Activated naive CD4-positive, alpha-beta T cell treated with anti-CD3 and anti-CD28 coated beads, Interleukin-2, amount 10 ng/mL, durations not matched to agents 7 days and 5 days (primary cell): ENCODE measurements around the gene TSHB.
"Not testable (repeated sequence)": the region's sequence is repeated elsewhere in the genome, so short reads cannot be mapped to it uniquely, and the experiment has no call there.

Source experiments
- CTCF ChIA-PET: fragments of 350-600 bp; sonication (Branson Sonifier 250); formaldehyde crosslinking; loops from one replicate; lab custom pipeline; 2021; ENCODE audit warnings: antibody characterized with exemption; lab: Charles Lee
- DNase-seq: peaks from one replicate; pipeline ENCODE4 v3.0.0-alpha.2; 2020
- H3K27ac Mint-ChIP-seq: one replicate; pipeline ENCODE4 v1.8.0; 2021; ENCODE audit warnings: mild to moderate bottlenecking, moderate library complexity, mixed read lengths
- H3K27me3 Mint-ChIP-seq: one replicate; pipeline ENCODE4 v1.8.0; 2021; ENCODE audit warnings: mild to moderate bottlenecking, mixed read lengths
- H3K36me3 Mint-ChIP-seq: one replicate; pipeline ENCODE4 v1.8.0; 2021; ENCODE audit warnings: mixed read lengths
- H3K4me1 Mint-ChIP-seq: one replicate; pipeline ENCODE4 v1.8.0; 2021; ENCODE audit warnings: mixed read lengths
- H3K4me3 Mint-ChIP-seq: one replicate; pipeline ENCODE4 v1.8.0; 2021; ENCODE audit warnings: mild to moderate bottlenecking, moderate library complexity, mixed read lengths
- H3K9me3 Mint-ChIP-seq: one replicate; pipeline ENCODE4 v1.8.0; 2021; ENCODE audit warnings: mixed read lengths

TSHB gene

GRCh38 chr1:115029526-115029925 lies at the start of gene TSHB:
Gene TSHB, plus strand, starts transcription at chr1:115029826. Its CDS starts 3,537 bp downstream, at chr1:115033363.
- CTCF ChIA-PET = interaction anchor here (0.9 kb wide), 1 partner anchor 42 kb away, joined by 3 read pairs; no protein-coding TSS in a partner anchor
- no peaks in the 10 kb centered on the region for H3K4me1 Mint-ChIP-seq
- no peaks in the 10 kb centered on the region for H3K36me3 Mint-ChIP-seq
- no peaks in the 10 kb centered on the region for H3K9me3 Mint-ChIP-seq
- H3K27ac Mint-ChIP-seq = no peak within 1 kb of the TSS
- no peaks in the 10 kb centered on the region for H3K27me3 Mint-ChIP-seq
- H3K4me3 Mint-ChIP-seq = no peak within 1 kb of the TSS
- DNase-seq = no peak

GRCh38 chr1:114982251-114982650 lies 47.4 kb upstream of the TSHB start:
- CTCF ChIA-PET = interaction anchor here (1.1 to 1.5 kb wide), 3 partner anchors 60 to 131 kb away, joined by 3 to 5 read pairs (median 5); no protein-coding TSS in a partner anchor
- no peak for DNase-seq

DNA sequence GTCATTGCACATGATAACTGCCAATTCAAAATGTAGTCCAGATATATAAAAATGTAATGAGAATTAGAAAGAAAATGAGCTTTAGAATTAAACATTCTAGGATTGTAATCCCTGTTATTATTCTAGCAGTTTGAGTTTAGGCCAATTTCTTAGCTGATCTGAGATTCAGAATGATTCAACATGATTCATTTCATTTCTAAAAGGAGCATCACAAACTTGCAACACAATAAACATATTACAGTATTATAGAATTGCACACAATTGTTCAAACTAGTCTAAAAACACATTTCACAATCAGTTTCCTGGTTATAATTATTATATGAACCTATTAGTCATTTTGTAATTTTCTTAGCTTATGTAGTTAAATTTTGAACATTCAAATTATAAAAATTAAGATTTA lies 43.3 kb upstream of the TSHB start:
- H3K27ac Mint-ChIP-seq = no peak overlapping the region

More at GRCh38 chr1:114982251-114982650, 47.4 kb upstream of the TSHB start:
- no peak overlapping the region for H3K27ac Mint-ChIP-seq
- no peak overlapping the region for H3K4me3 Mint-ChIP-seq
- no peaks in the 10 kb centered on the region for H3K4me1 Mint-ChIP-seq
- H3K9me3 Mint-ChIP-seq = peaks cover 13% of the 10 kb centered on the region
- peaks cover 8% of the 10 kb centered on the region for H3K27me3 Mint-ChIP-seq
- H3K36me3 Mint-ChIP-seq = no peaks in the 10 kb centered on the region

DNA sequence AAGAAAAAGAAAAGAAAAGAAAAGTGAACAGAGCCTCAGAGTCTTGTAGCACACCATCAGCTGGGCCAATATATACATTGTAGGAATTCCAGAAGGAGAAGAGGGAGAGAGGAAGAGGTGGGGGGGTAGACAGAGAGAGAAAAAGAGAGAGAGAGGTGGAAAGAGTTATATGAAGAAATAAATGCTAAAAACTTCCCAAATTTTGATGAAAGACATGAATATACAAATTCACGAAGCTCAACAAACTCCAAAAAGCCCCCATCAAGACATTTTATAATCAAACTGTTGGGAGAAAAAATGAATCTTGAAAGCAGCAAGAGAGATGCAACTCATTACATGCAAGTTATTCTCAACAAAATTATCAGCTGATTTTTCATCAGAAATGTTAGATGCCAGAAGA lies 41.5 kb upstream of the TSHB start:
- Mint-ChIP-seq H3K9me3 (peaks cover 7% of the 10 kb centered on the region), H3K27ac (no peak overlapping the region), H3K4me3 (no peak overlapping the region), H3K27me3 (peaks cover 8% of the 10 kb centered on the region), H3K4me1 (no peaks in the 10 kb centered on the region), H3K36me3 (no peaks in the 10 kb centered on the region)
- DNase-seq = no peak
- CTCF ChIA-PET = no interaction called here

More for the DNA sequence above, 43.3 kb upstream of the TSHB start:
- DNase-seq = no peak
- CTCF ChIA-PET = interaction anchor here (1.6 kb wide), 2 partner anchors 9 to 65 kb away, joined by 4 to 6 read pairs; no protein-coding TSS in a partner anchor
- H3K36me3 Mint-ChIP-seq = no peaks in the 10 kb centered on the region
- peaks cover 8% of the 10 kb centered on the region for H3K27me3 Mint-ChIP-seq
- H3K4me3 Mint-ChIP-seq = no peak overlapping the region
- peaks cover 18% of the 10 kb centered on the region for H3K9me3 Mint-ChIP-seq
- H3K4me1 Mint-ChIP-seq = no peaks in the 10 kb centered on the region

GRCh38 chr1:114997510-114998289 lies 31.9 kb upstream of the TSHB start:
- no peaks in the 10 kb centered on the region for H3K36me3 Mint-ChIP-seq
- no peaks in the 10 kb centered on the region for H3K9me3 Mint-ChIP-seq
- H3K27ac Mint-ChIP-seq = no peak overlapping the region
- H3K4me3 Mint-ChIP-seq = no peak overlapping the region
- no peaks in the 10 kb centered on the region for H3K4me1 Mint-ChIP-seq
- peaks cover 8% of the 10 kb centered on the region for H3K27me3 Mint-ChIP-seq
- CTCF ChIA-PET = no interaction called here
- no peak for DNase-seq

GRCh38 chr1:115006191-115006590 lies 23.4 kb upstream of the TSHB start:
- Mint-ChIP-seq H3K36me3 (no peaks in the 10 kb centered on the region), H3K27me3 (peaks cover 8% of the 10 kb centered on the region), H3K4me3 (no peak overlapping the region), H3K9me3 (no peaks in the 10 kb centered on the region), H3K4me1 (no peaks in the 10 kb centered on the region), H3K27ac (no peak overlapping the region)
- CTCF ChIA-PET = no interaction called here
- DNase-seq = no peak

DNA sequence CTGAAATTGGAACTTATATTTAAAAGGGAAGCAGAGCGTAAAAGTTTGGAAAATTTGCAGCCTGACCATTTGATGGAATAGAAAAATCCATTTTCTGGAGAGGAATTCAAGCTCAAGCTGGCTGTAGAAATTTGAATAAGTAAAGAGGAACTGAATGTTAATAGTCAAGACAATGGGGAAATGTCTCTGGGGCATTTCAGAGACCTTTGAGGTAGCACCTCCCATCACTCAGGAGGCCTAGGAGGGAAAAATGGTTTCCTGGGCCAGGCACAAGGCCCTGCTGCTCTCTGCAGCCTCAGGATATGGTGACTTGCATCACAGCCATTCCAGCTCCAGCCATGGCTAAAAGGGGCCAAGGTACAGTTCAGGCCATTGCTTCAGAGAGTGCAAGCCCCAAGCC lies 17.6 kb upstream of the TSHB start:
- H3K9me3 Mint-ChIP-seq = no peaks in the 10 kb centered on the region
- no peak for DNase-seq
- H3K36me3 Mint-ChIP-seq = no peaks in the 10 kb centered on the region
- no peak overlapping the region for H3K4me3 Mint-ChIP-seq
- H3K27me3 Mint-ChIP-seq = peaks cover 5% of the 10 kb centered on the region
- no peaks in the 10 kb centered on the region for H3K4me1 Mint-ChIP-seq
- CTCF ChIA-PET = no interaction called here
- no peak overlapping the region for H3K27ac Mint-ChIP-seq

DNA sequence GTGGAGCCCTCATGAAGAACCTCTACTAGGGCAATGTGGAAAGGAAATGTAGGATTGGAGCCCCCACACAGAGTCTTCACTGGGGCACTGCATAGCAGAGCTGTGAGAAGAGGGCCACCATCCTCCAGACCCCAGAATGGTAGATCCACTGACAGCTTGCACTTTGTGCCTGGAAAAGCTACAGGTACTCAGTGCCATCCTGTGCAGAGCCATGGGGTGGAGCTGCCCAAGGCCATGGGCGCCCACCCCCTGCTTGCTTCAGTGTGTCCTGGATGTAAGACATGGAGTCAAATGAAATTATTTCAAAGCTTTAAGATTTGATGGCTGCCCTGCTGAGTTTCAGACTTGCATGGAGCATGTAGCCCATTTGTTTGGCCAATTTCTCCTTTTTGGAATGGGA lies 17.2 kb upstream of the TSHB start:
- Mint-ChIP-seq H3K27ac (no peak overlapping the region), H3K9me3 (no peaks in the 10 kb centered on the region), H3K4me3 (no peak overlapping the region), H3K36me3 (no peaks in the 10 kb centered on the region), H3K27me3 (peaks cover 5% of the 10 kb centered on the region), H3K4me1 (no peaks in the 10 kb centered on the region)
- no peak for DNase-seq
- CTCF ChIA-PET = no interaction called here

DNA sequence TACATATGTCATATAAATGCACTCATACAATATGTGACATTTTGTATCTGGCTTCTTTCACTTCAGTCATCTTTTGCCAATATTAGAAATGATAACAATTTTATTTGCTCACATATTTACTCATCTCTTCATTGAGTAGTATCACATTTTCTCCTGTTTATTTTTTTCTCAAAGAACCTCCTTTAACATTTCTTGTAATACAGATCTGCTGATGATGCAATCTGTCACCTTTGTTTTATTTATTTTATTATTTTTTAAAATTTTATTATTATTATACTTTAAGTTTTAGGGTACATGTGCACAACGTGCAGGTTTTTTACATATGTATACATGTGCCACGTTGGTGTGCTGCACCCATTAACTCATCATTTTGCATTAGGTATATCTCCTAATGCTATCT lies 15.8 kb upstream of the TSHB start:
- Mint-ChIP-seq H3K27ac (no peak overlapping the region), H3K9me3 (no peaks in the 10 kb centered on the region), H3K27me3 (peaks cover 7% of the 10 kb centered on the region), H3K36me3 (no peaks in the 10 kb centered on the region), H3K4me3 (no peak overlapping the region), H3K4me1 (no peaks in the 10 kb centered on the region)
- CTCF ChIA-PET = no interaction called here
- no peak for DNase-seq

DNA sequence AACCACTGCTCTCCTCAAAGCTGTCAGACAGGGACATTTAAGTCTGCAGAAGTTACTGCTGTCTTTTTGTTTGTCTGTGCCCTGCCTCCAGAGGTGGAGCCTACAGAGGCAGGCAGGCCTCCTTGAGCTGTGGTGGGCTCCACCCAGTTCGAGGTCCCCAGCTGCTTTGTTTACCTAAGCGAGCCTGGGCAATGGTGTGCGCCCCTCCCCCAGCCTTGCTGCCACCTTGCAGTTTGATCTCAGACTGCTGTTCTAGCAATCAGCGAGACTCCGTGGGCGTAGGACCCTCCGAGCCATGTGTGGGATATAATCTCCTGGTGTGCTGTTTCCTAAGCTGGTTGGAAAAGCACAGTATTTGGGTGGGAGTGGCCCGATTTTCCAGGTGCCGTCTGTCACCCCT lies 10.1 kb upstream of the TSHB start:
- H3K4me3 Mint-ChIP-seq, H3K27ac Mint-ChIP-seq, H3K27me3 Mint-ChIP-seq, H3K9me3 Mint-ChIP-seq, CTCF ChIA-PET, H3K36me3 Mint-ChIP-seq, DNase-seq, H3K4me1 Mint-ChIP-seq: not testable (repeated sequence)

DNA sequence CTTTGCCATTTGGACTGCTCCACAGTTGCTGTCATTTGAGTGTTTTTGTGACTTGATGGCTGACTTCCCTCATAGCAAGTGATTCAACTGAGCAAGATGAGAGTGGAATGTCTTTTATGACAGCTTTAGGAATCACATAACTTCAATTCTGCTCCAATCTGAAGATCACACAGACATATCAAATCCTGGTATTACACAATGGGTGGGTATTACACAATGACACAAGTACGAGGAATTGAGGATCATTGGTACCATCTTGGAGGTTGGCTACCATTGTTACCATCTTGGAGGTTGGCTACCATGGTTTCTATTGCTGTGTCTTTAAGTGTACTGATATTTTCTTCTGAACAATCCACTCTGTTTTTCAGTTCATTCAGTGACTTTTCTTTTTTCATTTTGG lies 8.5 kb upstream of the TSHB start:
- Mint-ChIP-seq H3K27ac (no peak overlapping the region), H3K27me3 (peaks cover 9% of the 10 kb centered on the region), H3K4me3 (no peak overlapping the region), H3K36me3 (no peaks in the 10 kb centered on the region), H3K4me1 (no peaks in the 10 kb centered on the region), H3K9me3 (no peaks in the 10 kb centered on the region)
- CTCF ChIA-PET = no interaction called here
- no peak for DNase-seq

GRCh38 chr1:115023593-115023992 lies 6.0 kb upstream of the TSHB start:
- H3K4me3 Mint-ChIP-seq = no peak overlapping the region
- CTCF ChIA-PET = no interaction called here
- DNase-seq = no peak
- H3K36me3 Mint-ChIP-seq = no peaks in the 10 kb centered on the region
- peaks cover 9% of the 10 kb centered on the region for H3K27me3 Mint-ChIP-seq
- H3K4me1 Mint-ChIP-seq = no peaks in the 10 kb centered on the region
- H3K9me3 Mint-ChIP-seq = no peaks in the 10 kb centered on the region
- no peak overlapping the region for H3K27ac Mint-ChIP-seq

DNA sequence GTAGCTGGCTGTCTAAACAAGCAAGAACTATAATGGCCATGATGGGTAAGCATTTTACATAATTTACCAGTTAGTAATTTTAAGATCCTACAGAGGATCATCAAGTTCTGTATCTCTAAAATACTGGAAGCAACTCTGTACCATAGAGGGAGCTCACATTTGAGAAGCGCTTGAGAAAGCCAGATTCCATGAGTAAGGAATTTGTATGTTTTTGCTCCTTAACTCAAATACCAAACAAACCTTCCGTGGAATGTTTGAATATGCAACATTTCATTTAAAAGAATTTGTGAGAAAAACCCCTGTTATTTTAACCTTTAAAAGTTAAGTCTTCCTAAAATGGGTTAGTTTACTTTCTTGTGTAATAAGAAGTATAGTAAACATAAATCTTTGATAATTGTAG lies 2.0 kb downstream of the TSHB start:
- H3K36me3 Mint-ChIP-seq = no peaks in the 10 kb centered on the region
- H3K9me3 Mint-ChIP-seq = no peaks in the 10 kb centered on the region
- no peak overlapping the region for H3K4me3 Mint-ChIP-seq
- DNase-seq = no peak
- CTCF ChIA-PET = no interaction called here
- H3K27me3 Mint-ChIP-seq = no peaks in the 10 kb centered on the region
- H3K27ac Mint-ChIP-seq = no peak overlapping the region
- no peaks in the 10 kb centered on the region for H3K4me1 Mint-ChIP-seq

DNA sequence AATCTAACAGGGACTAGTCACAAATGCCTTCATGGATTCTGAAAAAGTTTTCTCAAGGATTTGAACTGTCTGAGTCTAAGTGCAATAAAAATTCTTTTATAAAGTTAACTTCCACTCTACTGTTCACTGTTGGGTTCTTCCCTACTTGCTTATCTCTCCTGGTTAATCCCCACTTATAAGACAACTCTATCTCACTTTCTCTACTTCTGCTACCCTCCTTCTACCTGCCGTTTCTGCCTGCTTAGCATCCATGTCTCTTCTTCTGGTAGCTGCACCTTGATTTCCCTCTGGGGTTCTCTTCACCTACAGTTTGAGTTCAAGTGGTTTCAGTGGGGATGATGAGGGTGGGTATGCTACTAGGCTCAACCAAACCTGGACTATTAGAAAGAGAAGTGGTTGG lies 6.0 kb downstream of the TSHB start:
- H3K27ac Mint-ChIP-seq = no peak overlapping the region
- H3K27me3 Mint-ChIP-seq = no peaks in the 10 kb centered on the region
- H3K4me3 Mint-ChIP-seq = no peak overlapping the region
- H3K4me1 Mint-ChIP-seq = no peaks in the 10 kb centered on the region
- CTCF ChIA-PET = interaction anchor here (0.8 kb wide), 1 partner anchor 10 kb away, joined by 5 read pairs; no protein-coding TSS in a partner anchor
- H3K36me3 Mint-ChIP-seq = no peaks in the 10 kb centered on the region
- no peaks in the 10 kb centered on the region for H3K9me3 Mint-ChIP-seq
- no peak for DNase-seq

GRCh38 chr1:115036814-115037507 lies 7.3 kb downstream of the TSHB start:
- no peak for DNase-seq
- Mint-ChIP-seq H3K4me3 (no peak overlapping the region), H3K4me1 (no peaks in the 10 kb centered on the region), H3K9me3 (no peaks in the 10 kb centered on the region), H3K27me3 (no peaks in the 10 kb centered on the region), H3K36me3 (no peaks in the 10 kb centered on the region), H3K27ac (no peak overlapping the region)
- CTCF ChIA-PET = no interaction called here
